ENCODE measurements around the gene CITED2. TPM values are rescaled to one million over a fixed set of nuclear protein-coding genes. Genes with fewer than 3 reads are reported as not detected.
"Not testable (repeated sequence)": the region's sequence is repeated elsewhere in the genome, so short reads cannot be mapped to it uniquely, and the experiment has no call there.

Gene CITED2
- total RNA-seq, 2 experiments from 2014 or later, result 36.2 to 38.7 TPM

DNA sequence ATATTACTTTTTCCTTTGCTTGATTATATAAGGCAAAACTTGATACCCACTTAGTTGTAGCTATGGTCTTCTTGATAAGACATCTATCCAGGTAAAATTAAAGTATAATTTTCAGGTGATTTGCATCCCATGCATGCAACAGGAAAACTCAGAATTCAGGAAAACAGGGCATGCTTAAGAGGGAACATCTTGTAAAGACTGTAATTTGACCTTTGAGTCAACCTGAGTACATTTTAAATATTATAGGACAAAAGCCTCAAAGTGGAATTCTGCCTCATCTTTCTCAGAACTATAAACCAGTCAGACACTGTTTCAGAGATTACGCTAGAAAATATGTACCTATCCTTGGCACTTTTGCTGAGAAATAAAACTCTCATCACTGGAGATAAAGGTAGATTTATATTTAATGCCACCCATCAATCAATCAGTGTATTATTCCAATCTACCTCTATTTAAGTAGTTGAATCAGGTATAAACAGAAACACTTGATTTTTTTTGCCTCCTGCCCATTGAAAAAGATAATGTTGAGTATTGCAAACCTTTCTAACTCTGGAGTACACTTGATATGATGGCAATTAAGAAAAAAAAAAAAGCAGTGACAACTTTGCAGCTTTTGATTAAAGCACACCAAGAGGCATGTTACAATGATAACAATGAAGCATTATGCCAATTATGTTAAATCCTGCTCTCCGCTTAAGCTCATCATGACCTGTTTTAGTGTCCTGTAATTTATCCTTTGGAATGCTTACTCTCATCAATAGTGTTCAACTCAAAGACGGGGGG, 2.8 kb downstream of the CITED2 start:
- DNase-seq (no peak), ATAC-seq (no peak)
- H3K4me3 Mint-ChIP-seq, result peak overlapping the region; percentile 57
- ChIA-PET POLR2A (interaction anchor here (0.6 kb wide), 1 partner anchor 12 kb away, joined by 3 read pairs; no protein-coding TSS in a partner anchor), CTCF (interaction anchor here (0.9 to 6.8 kb wide), 7 partner anchors 13 to 877 kb away, joined by 3 to 110 read pairs (median 4); no protein-coding TSS in a partner anchor)
- peaks cover 36% of the 10 kb centered on the region for H3K36me3 Mint-ChIP-seq (ENCODE audit: low read depth)
- no peaks in the 10 kb centered on the region for H3K27me3 Mint-ChIP-seq (ENCODE audit: low read depth)
- H3K9me3 Mint-ChIP-seq (ENCODE audit: insufficient read depth), result no peaks in the 10 kb centered on the region
- peaks cover 53% of the 10 kb centered on the region for H3K4me1 Mint-ChIP-seq (ENCODE audit: low read depth)
- peak overlapping the region; percentile 21 for H3K27ac Mint-ChIP-seq

GRCh38 chr6:139370999-139371345, 3.5 kb downstream of the CITED2 start:
- ATAC-seq (no peak), DNase-seq (no peak)
- Mint-ChIP-seq H3K9me3 (ENCODE audit: insufficient read depth) (no peaks in the 10 kb centered on the region), H3K4me1 (ENCODE audit: low read depth) (peaks cover 52% of the 10 kb centered on the region), H3K4me3 (no peak overlapping the region), H3K36me3 (ENCODE audit: low read depth) (peaks cover 36% of the 10 kb centered on the region), H3K27ac (no peak overlapping the region), H3K27me3 (ENCODE audit: low read depth) (no peaks in the 10 kb centered on the region)
- ChIA-PET CTCF (interaction anchor here (0.6 to 6.8 kb wide), 9 partner anchors 10 to 878 kb away, joined by 3 to 110 read pairs (median 4); no protein-coding TSS in a partner anchor), POLR2A (no interaction called here)

GRCh38 chr6:139370283-139370998, 4.0 kb downstream of the CITED2 start:
- H3K27ac Mint-ChIP-seq, result peak overlapping the region; percentile 44
- ChIA-PET POLR2A (interaction anchor here (1.1 to 1.4 kb wide), 2 partner anchors 79 to 246 kb away, joined by 3 to 4 read pairs; partner anchors contain the start of gene TXLNB), CTCF (interaction anchor here (0.6 to 6.8 kb wide), 44 partner anchors 8 to 1563 kb away, joined by 3 to 110 read pairs (median 4); partner anchors contain the start of gene TXLNB)
- DNase-seq, result no peak
- H3K4me3 Mint-ChIP-seq, result peak overlapping the region; percentile 26
- peaks cover 47% of the 10 kb centered on the region for H3K4me1 Mint-ChIP-seq (ENCODE audit: low read depth)
- H3K36me3 Mint-ChIP-seq (ENCODE audit: low read depth), result peaks cover 36% of the 10 kb centered on the region
- no peaks in the 10 kb centered on the region for H3K27me3 Mint-ChIP-seq (ENCODE audit: low read depth)
- H3K9me3 Mint-ChIP-seq (ENCODE audit: insufficient read depth), result no peaks in the 10 kb centered on the region
- ATAC-seq, result no peak

DNA sequence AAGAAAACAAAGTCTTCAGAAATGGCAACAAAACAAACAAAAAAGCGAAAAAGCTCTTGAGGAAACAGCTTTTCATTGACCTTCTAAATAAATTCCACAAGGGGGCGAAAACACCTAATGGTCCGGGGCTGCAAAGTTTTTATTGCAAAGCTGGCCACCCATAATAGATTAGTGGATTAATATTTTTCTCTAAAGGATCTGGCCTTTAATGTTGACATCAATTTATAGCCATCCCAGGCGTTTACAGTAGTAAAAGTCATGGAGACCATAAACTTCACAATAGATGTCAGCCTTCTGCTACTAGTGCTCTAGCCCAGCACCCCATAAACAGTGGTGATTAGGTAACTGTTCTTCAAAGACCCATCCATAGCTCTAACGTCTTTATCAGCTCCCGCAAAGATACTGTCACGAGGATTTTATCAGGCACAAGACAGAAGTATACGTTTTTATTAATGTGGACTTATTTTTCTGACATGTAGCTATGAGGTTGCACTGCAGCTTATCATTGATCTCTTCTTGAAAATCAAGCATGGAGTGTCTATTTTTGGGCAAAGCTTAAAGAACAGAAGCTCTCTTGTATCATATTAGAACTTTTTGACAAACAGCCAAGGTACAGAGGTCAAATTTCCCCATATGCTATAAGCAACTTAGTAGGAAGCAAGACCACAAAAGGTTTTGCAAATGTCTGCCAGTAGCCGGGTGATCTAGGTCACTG, 4.7 kb downstream of the CITED2 start:
- Mint-ChIP-seq H3K4me1 (ENCODE audit: low read depth) (peaks cover 43% of the 10 kb centered on the region), H3K27me3 (ENCODE audit: low read depth) (no peaks in the 10 kb centered on the region), H3K4me3 (no peak overlapping the region), H3K27ac (no peak overlapping the region), H3K36me3 (ENCODE audit: low read depth) (peaks cover 36% of the 10 kb centered on the region), H3K9me3 (ENCODE audit: insufficient read depth) (no peaks in the 10 kb centered on the region)
- no peak for ATAC-seq
- ChIA-PET POLR2A (interaction anchor here (1.0 to 1.4 kb wide), 3 partner anchors 78 to 597 kb away, joined by 3 to 4 read pairs (median 4); partner anchors contain the start of gene TXLNB), CTCF (interaction anchor here (0.6 to 6.8 kb wide), 57 partner anchors 9 to 1563 kb away, joined by 3 to 110 read pairs (median 4); partner anchors contain the start of gene TXLNB)
- no peak for DNase-seq

GRCh38 chr6:139369068-139369467, 5.4 kb downstream of the CITED2 start:
- ATAC-seq (no peak), DNase-seq (no peak)
- H3K27ac Mint-ChIP-seq, result no peak overlapping the region
- ChIA-PET CTCF (interaction anchor here (0.6 to 6.8 kb wide), 50 partner anchors 8 to 1564 kb away, joined by 3 to 110 read pairs (median 4); partner anchors contain the start of gene TXLNB), POLR2A (interaction anchor here (1.0 to 1.4 kb wide), 3 partner anchors 77 to 596 kb away, joined by 3 to 4 read pairs (median 4); partner anchors contain the start of gene TXLNB)
- no peaks in the 10 kb centered on the region for H3K27me3 Mint-ChIP-seq (ENCODE audit: low read depth)
- H3K4me1 Mint-ChIP-seq (ENCODE audit: low read depth), result peaks cover 47% of the 10 kb centered on the region
- peaks cover 32% of the 10 kb centered on the region for H3K36me3 Mint-ChIP-seq (ENCODE audit: low read depth)
- H3K9me3 Mint-ChIP-seq (ENCODE audit: insufficient read depth), result no peaks in the 10 kb centered on the region
- no peak overlapping the region for H3K4me3 Mint-ChIP-seq

DNA sequence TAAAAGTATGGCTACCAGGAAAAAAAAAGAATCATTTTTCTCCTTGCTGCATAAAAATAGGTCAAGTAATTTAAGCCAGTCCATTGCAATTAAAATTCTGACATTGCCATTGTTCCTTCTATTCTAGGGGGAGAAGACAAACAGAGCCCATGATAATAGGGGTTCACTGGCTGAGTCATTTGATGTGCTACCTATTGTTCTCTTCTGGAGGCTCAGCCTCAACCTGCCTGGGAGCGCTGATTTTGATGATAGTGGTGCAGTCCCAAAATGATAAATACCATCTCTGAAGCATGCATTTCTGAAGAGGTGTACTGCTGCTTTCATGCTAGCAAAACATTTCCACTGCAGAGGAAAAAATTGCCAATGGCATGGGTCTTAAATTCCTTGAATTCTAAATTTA, 5.8 kb downstream of the CITED2 start:
- ChIA-PET CTCF (no interaction called here), POLR2A (no interaction called here)
- H3K27me3 Mint-ChIP-seq (ENCODE audit: low read depth), result no peaks in the 10 kb centered on the region
- H3K4me1 Mint-ChIP-seq (ENCODE audit: low read depth), result peaks cover 50% of the 10 kb centered on the region
- H3K27ac Mint-ChIP-seq, result no peak overlapping the region
- H3K36me3 Mint-ChIP-seq (ENCODE audit: low read depth), result peaks cover 28% of the 10 kb centered on the region
- no peak overlapping the region for H3K4me3 Mint-ChIP-seq
- ATAC-seq (no peak), DNase-seq (no peak)
- no peaks in the 10 kb centered on the region for H3K9me3 Mint-ChIP-seq (ENCODE audit: insufficient read depth)

- CTCF ChIA-PET, result no interaction called here
These were observed 6.6 kb downstream of the CITED2 start for GRCh38 chr6:139367810-139368351.

DNA sequence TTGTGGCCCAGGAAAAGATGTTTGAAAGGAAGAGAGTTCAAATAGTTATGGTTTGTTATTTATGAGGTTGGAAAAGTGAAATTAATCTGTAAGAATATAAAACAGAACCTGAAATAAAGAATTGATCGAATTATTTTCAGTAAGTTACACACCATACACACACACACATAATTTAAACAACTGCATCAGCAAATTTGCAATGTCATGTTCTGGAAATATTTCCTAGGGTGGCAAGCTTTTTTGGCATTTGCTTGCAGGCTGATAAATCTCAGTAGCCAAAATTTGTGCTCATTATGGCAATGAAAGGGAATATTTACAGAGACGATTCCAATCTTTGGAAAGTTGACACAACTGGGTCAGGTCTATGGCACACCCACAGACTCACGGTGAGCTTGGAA, 9.5 kb downstream of the CITED2 start:
- ATAC-seq (no peak), DNase-seq (no peak)
- Mint-ChIP-seq H3K4me1 (ENCODE audit: low read depth) (peaks cover 47% of the 10 kb centered on the region), H3K27ac (no peak overlapping the region), H3K4me3 (no peak overlapping the region), H3K9me3 (ENCODE audit: insufficient read depth) (no peaks in the 10 kb centered on the region), H3K27me3 (ENCODE audit: low read depth) (no peaks in the 10 kb centered on the region), H3K36me3 (ENCODE audit: low read depth) (no peaks in the 10 kb centered on the region)
- POLR2A ChIA-PET, result interaction anchor here (1.2 to 1.9 kb wide), 2 partner anchors 9 to 73 kb away, joined by 6 to 7 read pairs; partner anchors contain the start of genes CITED2 and TXLNB
- CTCF ChIA-PET, result interaction anchor here (0.7 to 2.9 kb wide), 63 partner anchors 10 to 593 kb away, joined by 3 to 177 read pairs (median 4); partner anchors contain the start of genes CITED2, HECA and TXLNB

More at GRCh38 chr6:139367810-139368351, 6.6 kb downstream of the CITED2 start:
- POLR2A ChIA-PET, result no interaction called here
- Mint-ChIP-seq H3K9me3 (ENCODE audit: insufficient read depth) (no peaks in the 10 kb centered on the region), H3K27me3 (ENCODE audit: low read depth) (no peaks in the 10 kb centered on the region), H3K36me3 (ENCODE audit: low read depth) (peaks cover 21% of the 10 kb centered on the region), H3K27ac (no peak overlapping the region), H3K4me1 (ENCODE audit: low read depth) (peaks cover 57% of the 10 kb centered on the region), H3K4me3 (no peak overlapping the region)
- DNase-seq (no peak), ATAC-seq (no peak)

DNA sequence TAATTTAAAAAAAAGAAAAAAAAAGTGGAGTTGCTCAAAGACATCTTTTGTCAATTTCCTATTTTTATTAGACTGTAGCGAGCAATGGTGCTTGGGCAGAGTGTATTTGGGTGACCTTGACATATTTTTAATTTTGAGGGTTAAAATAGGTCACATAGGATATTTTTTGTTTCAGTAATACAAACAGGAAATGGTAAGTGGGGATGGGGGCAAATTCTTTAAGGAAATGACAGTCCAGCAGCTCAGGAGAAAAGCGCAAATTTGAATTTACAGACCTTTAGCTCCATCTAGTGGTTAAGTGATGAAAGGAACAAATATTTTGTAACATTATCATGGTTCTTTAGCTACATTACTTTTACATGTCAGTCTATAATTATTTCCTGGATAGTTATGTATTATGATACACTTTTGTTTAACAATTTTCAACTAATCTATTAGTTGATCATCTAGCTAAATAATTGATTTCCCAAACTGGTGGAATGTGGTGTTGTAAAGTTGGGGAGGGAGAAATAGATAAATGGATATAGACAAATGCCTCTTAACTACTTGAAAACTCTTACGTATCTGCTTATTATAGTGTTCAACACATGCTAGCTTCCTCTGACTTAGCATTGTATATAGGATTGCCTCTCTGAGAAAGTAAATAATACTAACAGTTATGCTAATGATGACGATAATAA, 10.0 kb downstream of the CITED2 start:
- ATAC-seq (peak; percentile 35), DNase-seq (no peak)
- no peaks in the 10 kb centered on the region for H3K36me3 Mint-ChIP-seq (ENCODE audit: low read depth)
- no peaks in the 10 kb centered on the region for H3K9me3 Mint-ChIP-seq (ENCODE audit: insufficient read depth)
- ChIA-PET CTCF (interaction anchor here (0.7 to 2.9 kb wide), 64 partner anchors 10 to 673 kb away, joined by 3 to 177 read pairs (median 4); partner anchors contain the start of genes CITED2, HECA and TXLNB), POLR2A (interaction anchor here (1.2 to 1.9 kb wide), 2 partner anchors 10 to 73 kb away, joined by 6 to 7 read pairs; partner anchors contain the start of genes CITED2 and TXLNB)
- H3K4me3 Mint-ChIP-seq, result no peak overlapping the region
- H3K27ac Mint-ChIP-seq, result no peak overlapping the region
- no peaks in the 10 kb centered on the region for H3K27me3 Mint-ChIP-seq (ENCODE audit: low read depth)
- peaks cover 41% of the 10 kb centered on the region for H3K4me1 Mint-ChIP-seq (ENCODE audit: low read depth)

DNA sequence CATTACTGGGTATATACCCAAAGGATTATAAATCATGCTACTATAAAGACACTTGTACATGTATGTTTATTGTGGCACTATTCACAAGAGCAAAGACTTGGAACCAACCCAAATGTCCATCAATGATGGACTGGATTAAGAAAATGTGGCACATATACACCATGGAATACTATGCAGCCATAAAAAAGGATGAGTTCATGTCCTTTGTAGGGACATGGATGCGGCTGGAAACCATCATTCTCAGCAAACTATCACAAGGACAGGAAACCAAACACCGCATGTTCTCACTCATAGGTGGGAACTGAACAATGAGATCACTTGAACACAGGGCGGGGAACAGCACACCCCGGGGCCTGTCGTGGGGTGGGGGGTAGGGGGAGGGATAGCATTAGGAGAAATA, 10.7 kb downstream of the CITED2 start:
- not testable (repeated sequence) for ATAC-seq; H3K9me3 Mint-ChIP-seq (ENCODE audit: insufficient read depth); H3K36me3 Mint-ChIP-seq (ENCODE audit: low read depth); DNase-seq; H3K4me3 Mint-ChIP-seq; H3K27me3 Mint-ChIP-seq (ENCODE audit: low read depth)
- H3K27ac Mint-ChIP-seq, result peak overlapping the region; percentile 37
- ChIA-PET CTCF (interaction anchor here (0.9 to 2.9 kb wide), 33 partner anchors 11 to 592 kb away, joined by 3 to 177 read pairs (median 6); partner anchors contain the start of genes CITED2, HECA and TXLNB), POLR2A (interaction anchor here (1.2 to 1.9 kb wide), 2 partner anchors 11 to 72 kb away, joined by 6 to 7 read pairs; partner anchors contain the start of genes CITED2 and TXLNB)
- H3K4me1 Mint-ChIP-seq (ENCODE audit: low read depth), result peaks cover 40% of the 10 kb centered on the region
